ENCODE measurements around the gene KREMEN2.

- TF ChIP-seq CTCF (IDR thresholded peaks at IDR 0.05; ENCODE audit: insufficient read depth, low read depth, low read length) (no peak), EZH2 (IDR thresholded peaks at IDR 0.05; ENCODE audit: insufficient read depth, low read length) (no peak)
These were observed 13.4 kb downstream of the KREMEN2 start for GRCh38 chr16:2977440-2977839.
